SHP77 treated with DMSO at 0.1 percent for 48 hours (cell line): ENCODE measurements around the gene FAM83B.

Experiments used
- DNase-seq: peaks from one replicate; lab custom pipeline; 2025; lab: John Stamatoyannopoulos, UW

FAM83B gene

DNA sequence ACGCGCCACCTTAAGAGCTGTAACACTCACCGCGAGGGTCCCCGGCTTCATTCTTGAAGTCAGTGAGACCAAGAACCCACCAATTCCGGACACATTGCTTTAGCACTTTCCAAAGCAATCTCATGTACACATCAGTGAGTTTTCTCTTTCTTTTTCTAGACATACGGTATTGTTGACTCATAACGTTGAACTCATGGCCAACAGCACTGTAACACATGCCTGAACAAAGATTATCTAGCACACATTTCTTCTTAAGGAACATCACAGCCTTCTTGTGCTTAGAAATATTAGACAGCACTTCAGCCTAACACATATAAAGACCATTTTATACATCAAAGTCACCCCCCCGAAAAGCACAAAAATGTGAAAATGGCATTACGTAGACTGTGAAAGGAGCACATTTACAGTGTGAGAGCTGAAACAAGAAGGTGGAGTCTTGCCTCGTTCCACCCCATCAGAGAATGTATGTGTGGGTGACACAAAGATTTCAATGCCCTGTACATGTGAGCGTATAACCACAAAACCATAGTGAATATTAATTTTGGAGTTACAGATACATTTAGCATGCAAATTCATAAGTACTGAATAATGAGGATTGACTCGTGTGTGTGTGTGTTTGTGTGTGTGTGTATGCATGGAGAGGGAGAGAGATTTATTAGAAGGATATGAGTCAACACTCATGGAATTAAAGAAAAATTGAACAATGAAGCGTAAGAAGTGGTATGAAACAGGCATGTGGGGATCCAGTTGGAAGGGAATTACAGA is 134.1 kb downstream of the FAM83B start:
- no peak for DNase-seq

DNA sequence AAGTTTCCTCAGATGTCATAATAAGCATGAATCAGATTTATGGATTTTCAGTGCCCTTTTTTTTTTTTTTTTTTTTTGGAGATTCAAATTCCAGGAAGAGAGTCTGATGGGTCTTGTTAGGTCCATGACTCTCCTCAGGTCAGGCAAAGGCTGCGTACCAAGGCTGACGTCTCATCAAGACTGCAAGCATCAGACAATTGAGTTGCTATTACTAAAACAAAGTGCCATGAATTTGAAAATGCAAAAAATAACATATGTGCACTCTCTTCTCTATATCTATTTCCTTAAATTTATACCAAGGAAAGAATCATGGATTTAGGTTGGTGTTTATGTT is 134.7 kb downstream of the FAM83B start:
- no peak for DNase-seq

DNA sequence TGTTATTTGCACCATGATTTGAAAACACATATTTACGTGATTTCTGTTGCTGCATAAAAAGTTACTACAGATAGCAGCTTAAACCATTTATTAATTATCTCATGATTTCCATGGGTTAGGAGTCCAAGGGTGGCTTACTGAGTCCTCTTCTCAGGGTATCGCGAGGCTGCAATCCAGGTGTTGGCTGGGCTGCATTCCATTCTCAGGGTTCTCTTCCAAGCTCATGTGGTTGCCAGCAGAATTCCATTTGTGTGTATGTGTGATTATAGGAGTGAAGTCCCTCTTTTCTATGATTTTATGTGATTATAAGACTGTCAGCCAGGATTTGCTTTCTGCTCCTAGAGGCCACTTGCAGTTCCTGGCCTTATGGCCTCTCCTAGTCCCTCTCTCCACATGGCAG is 135.1 kb downstream of the FAM83B start:
- no peak for DNase-seq

DNA sequence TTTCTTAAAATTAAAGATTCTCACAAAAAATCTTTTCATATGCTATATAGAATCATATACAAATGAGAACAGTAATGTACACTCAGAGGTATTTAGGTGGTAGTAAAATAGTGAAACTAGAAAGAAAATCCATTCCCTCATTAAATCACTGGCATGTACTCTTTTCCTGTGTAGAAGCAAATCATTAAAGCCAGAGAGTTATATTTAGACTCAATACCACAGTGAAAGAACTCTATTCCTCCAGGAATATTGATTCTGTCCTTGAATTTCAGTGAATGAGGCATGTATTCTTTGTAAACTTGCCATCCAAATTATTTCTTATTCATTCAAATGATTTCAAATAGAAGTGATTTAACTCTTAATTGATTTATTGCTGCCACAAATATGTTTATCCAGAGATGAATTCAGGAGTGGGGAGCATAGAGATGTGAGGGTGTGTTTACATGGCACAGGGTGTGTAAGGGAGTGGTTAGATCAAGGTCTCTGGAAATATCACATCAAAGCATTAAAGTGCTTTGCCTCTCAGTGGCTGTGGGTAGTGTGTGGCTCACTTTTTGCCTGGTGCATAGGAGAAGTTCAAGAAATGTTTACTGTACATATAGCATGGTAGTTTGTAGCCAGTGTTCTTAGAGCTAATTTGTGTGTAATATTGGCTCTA is 141.2 kb downstream of the FAM83B start:
- DNase-seq: no peak

DNA sequence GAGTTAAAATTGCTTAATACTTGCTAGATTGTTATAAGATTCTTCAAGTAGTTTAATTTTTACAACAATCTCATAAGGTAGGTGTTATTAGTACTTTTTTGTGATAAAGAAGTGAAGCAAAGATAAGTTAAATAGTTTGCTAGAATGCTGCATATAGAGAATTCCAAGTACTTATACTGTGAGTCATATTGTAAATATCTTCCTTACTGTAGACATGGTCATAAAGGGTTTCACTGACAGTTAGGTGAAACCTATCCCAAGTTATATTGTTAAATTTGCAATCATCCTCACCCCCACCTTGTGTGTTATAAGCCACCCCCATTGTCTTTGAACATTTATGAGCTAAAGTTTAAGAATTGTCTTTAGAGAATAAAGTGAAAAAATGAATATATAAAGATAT is 142.0 kb downstream of the FAM83B start:
- DNase-seq: no peak

DNA sequence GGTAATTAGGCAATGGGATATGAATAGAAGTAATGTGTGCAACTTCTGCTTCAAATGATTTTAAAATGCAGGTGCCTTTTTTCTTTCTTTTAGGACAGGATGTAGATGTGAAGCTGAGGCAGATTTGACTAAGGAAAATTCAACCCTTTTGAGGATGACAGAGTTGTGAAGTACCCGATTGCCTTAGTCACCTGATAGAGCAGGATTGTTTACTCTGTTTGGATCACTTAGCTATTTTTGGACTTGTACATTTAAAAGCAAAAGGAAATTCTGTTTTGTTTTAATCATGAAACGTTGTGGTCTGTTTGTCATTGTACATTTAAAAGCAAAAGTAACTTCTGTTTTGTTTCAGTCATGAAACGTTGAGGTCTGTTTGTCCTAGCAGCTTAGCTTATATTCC is 143.4 kb downstream of the FAM83B start:
- no peak for DNase-seq
